SK-N-SH (cell line): ENCODE data around the gene RASSF3.

ENCODE experiments used
- EZH2phosphoT487 ChIP-seq: fragments of 200-600 bp; sonication (generic); IDR thresholded peaks from 2 replicates; pipeline ENCODE4 v1.6.1; 2017; ENCODE audit warnings: low read depth, mixed run types, mild to moderate bottlenecking, antibody characterized with exemption, moderate library complexity, borderline replicate concordance
- FOXM1 ChIP-seq: IDR thresholded peaks from 2 replicates; pipeline ENCODE4 v1.4.0; 2012; ENCODE audit warnings: low read depth, mild to moderate bottlenecking
- GATA2 ChIP-seq: sonication (generic); formaldehyde crosslinking; IDR thresholded peaks from 2 replicates; pipeline ENCODE4 v1.5.0; 2020; ENCODE audit warnings: mild to moderate bottlenecking, missing genetic modification reagents
- MXI1 ChIP-seq: IDR thresholded peaks from 2 replicates; pipeline ENCODE4 v1.6.1; 2012; ENCODE audit warnings: mild to moderate bottlenecking, low read depth, low read length, improper control_type of control experiment
- NFIC ChIP-seq: IDR thresholded peaks from 2 replicates; pipeline ENCODE4 v1.4.0; 2012; ENCODE audit warnings: borderline replicate concordance
- POLR2AphosphoS5 ChIP-seq: IDR thresholded peaks from 2 replicates; pipeline ENCODE4 v1.6.1; 2012; ENCODE audit warnings: low read depth, low read length
- REST ChIP-seq: IDR thresholded peaks from 2 replicates; pipeline ENCODE4 v1.6.1; 2012; ENCODE audit warnings: mild to moderate bottlenecking, low read depth, low read length, moderate library complexity
- SMC3 ChIP-seq: IDR thresholded peaks from 2 replicates; pipeline ENCODE4 v1.6.1; 2012; ENCODE audit warnings: low read depth, low read length, improper control_type of control experiment
- TF ChIP-seq, protein P1 (sequence below): fragments of 200-600 bp; sonication (generic); IDR thresholded peaks from 2 replicates; pipeline ENCODE4 v1.6.1; 2017; ENCODE audit warnings: antibody characterized with exemption, mild to moderate bottlenecking, moderate library complexity
- TF ChIP-seq, protein P2 (sequence below): IDR thresholded peaks from 2 replicates; pipeline ENCODE4 v1.4.0; 2012; ENCODE audit warnings: low read depth, borderline replicate concordance
- TF ChIP-seq, protein P3 (sequence below): IDR thresholded peaks from 2 replicates; pipeline ENCODE4; 2012

GRCh38 chr12:64585104-64585503 lies 25.2 kb upstream of the RASSF3 start:
- TF ChIP-seq MXI1 (no peak), SMC3 (no peak), POLR2AphosphoS5 (no peak), GATA2 (CRISPR knock-in tag) (no peak), REST (no peak), EZH2phosphoT487 (no peak), FOXM1 (no peak), NFIC (no peak)
- TF ChIP-seq, protein P1, sequence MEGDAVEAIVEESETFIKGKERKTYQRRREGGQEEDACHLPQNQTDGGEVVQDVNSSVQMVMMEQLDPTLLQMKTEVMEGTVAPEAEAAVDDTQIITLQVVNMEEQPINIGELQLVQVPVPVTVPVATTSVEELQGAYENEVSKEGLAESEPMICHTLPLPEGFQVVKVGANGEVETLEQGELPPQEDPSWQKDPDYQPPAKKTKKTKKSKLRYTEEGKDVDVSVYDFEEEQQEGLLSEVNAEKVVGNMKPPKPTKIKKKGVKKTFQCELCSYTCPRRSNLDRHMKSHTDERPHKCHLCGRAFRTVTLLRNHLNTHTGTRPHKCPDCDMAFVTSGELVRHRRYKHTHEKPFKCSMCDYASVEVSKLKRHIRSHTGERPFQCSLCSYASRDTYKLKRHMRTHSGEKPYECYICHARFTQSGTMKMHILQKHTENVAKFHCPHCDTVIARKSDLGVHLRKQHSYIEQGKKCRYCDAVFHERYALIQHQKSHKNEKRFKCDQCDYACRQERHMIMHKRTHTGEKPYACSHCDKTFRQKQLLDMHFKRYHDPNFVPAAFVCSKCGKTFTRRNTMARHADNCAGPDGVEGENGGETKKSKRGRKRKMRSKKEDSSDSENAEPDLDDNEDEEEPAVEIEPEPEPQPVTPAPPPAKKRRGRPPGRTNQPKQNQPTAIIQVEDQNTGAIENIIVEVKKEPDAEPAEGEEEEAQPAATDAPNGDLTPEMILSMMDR = no peak
- TF ChIP-seq, protein P2, sequence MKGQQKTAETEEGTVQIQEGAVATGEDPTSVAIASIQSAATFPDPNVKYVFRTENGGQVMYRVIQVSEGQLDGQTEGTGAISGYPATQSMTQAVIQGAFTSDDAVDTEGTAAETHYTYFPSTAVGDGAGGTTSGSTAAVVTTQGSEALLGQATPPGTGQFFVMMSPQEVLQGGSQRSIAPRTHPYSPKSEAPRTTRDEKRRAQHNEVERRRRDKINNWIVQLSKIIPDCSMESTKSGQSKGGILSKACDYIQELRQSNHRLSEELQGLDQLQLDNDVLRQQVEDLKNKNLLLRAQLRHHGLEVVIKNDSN = no peak
- TF ChIP-seq, protein P3, sequence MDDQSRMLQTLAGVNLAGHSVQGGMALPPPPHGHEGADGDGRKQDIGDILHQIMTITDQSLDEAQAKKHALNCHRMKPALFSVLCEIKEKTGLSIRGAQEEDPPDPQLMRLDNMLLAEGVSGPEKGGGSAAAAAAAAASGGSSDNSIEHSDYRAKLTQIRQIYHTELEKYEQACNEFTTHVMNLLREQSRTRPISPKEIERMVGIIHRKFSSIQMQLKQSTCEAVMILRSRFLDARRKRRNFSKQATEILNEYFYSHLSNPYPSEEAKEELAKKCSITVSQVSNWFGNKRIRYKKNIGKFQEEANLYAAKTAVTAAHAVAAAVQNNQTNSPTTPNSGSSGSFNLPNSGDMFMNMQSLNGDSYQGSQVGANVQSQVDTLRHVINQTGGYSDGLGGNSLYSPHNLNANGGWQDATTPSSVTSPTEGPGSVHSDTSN = no peak
